A549 (cell line): ENCODE data around the gene TMTC1. TPM values are rescaled to one million over a fixed set of nuclear protein-coding genes. Genes with fewer than 3 reads are reported as not detected.

Source experiments
- ATAC-seq, 2 experiments: fragments of 200-7000 bp in 1 of 2; fragments of >200 bp in 1 of 2; cut with Nextera tagmentation in 1 of 2; cut with Tn5 transposase in 1 of 2; 3 replicates each; pipeline versions ENCODE4 v1.8.0 to v1.9.1; 2018 to 2020; ENCODE audit warnings: mild to moderate bottlenecking in 1 of 2, moderate library complexity in 1 of 2
- CTCF ChIA-PET: fragments of 300-600 bp; sonication (Branson Sonifier 250); formaldehyde crosslinking; extraction: SDS; loops from one replicate; lab custom pipeline; 2021; ENCODE audit warnings: antibody characterized with exemption, inconsistent platforms; lab: Yijun Ruan, JAX
- POLR2A ChIA-PET: fragments of 350-600 bp; formaldehyde crosslinking; extraction: SDS; loops from one replicate; lab custom pipeline; 2021; ENCODE audit warnings: antibody characterized with exemption, inconsistent platforms; lab: Yijun Ruan, JAX
- DNase-seq, 2 experiments: peaks; one replicate each; pipeline versions ENCODE4 v3.0.0 to v3.0.0-alpha.2; 2011 to 2016; ENCODE audit warnings: low read depth in 1 of 2, low spot score in 1 of 2
- FAIRE-seq: peaks from 2 replicates; lab custom pipeline; 2011; peaks lifted over from hg19 to GRCh38; lab: Jason Lieb, UNC
- H3K27ac ChIP-seq, 2 experiments: fragments of >200 bp; sonication (Bioruptor Twin); formaldehyde crosslinking; 3 replicates each; pipeline ENCODE4 v1.5.1; 2016 to 2017
- H3K4me1 ChIP-seq: fragments of >200 bp; sonication (Bioruptor Twin); formaldehyde crosslinking; 3 replicates; pipeline ENCODE4 v1.6.1; 2016
- H3K4me2 ChIP-seq: fragments of >200 bp; sonication (Bioruptor Twin); formaldehyde crosslinking; 3 replicates; pipeline ENCODE4 v1.6.1; 2016
- H3K4me3 ChIP-seq: fragments of >200 bp; sonication (Bioruptor Twin); formaldehyde crosslinking; 3 replicates; pipeline ENCODE4 v1.5.1; 2016
- H3K9me3 ChIP-seq: fragments of >200 bp; sonication (Bioruptor Twin); formaldehyde crosslinking; 3 replicates; pipeline ENCODE4 v1.6.1; 2016
- BCL3 ChIP-seq: fragments of >200 bp; sonication (Bioruptor Twin); formaldehyde crosslinking; IDR thresholded peaks from 3 replicates; pipeline ENCODE4 v1.6.1; 2016
- CHD2 ChIP-seq: fragments of 150-350 bp; IDR thresholded peaks from 2 replicates; pipeline ENCODE4 v1.6.1; 2014; ENCODE audit warnings: low read length; ENCODE audit not compliant: partially characterized antibody
- CHD4 ChIP-seq: fragments of 200-600 bp; sonication (generic); IDR thresholded peaks from 2 replicates; pipeline ENCODE4 v1.6.1; 2016; ENCODE audit warnings: antibody characterized with exemption, mild to moderate bottlenecking, borderline replicate concordance
- E2F6 ChIP-seq: IDR thresholded peaks from 2 replicates; pipeline ENCODE4 v1.6.1; 2012; ENCODE audit warnings: low read depth, borderline replicate concordance
- EHF ChIP-seq: fragments of 250-450 bp; sonication (Bioruptor Pico); IDR thresholded peaks from 2 replicates; pipeline ENCODE4 v1.5.0; 2020; ENCODE audit warnings: mild to moderate bottlenecking
- ELK1 ChIP-seq: fragments of 150-350 bp; IDR thresholded peaks from 2 replicates; pipeline ENCODE4 v1.6.1; 2014; ENCODE audit warnings: low read depth, mild to moderate bottlenecking, low read length
- EP300 ChIP-seq, 2 experiments: fragments of >200 bp; sonication (Bioruptor Twin); formaldehyde crosslinking; IDR thresholded peaks; 2 replicates in 1 of 2; 3 replicates in 1 of 2; pipeline ENCODE4 v1.6.1; 2016 to 2017
- ESRRA ChIP-seq: fragments of 150-350 bp; IDR thresholded peaks from 2 replicates; pipeline ENCODE4 v1.6.1; 2014; ENCODE audit warnings: mild to moderate bottlenecking, low read length, borderline replicate concordance
- FOSL2 ChIP-seq, 2 experiments: fragments of 450-650 bp in 1 of 2; fragments of >200 bp in 1 of 2; sonication (Bioruptor Twin) in 1 of 2; formaldehyde crosslinking; IDR thresholded peaks; 2 replicates each; pipeline versions ENCODE4 v1.5.0 to v1.6.1; 2016 to 2020; ENCODE audit warnings: mild to moderate bottlenecking in 1 of 2, moderate library complexity in 1 of 2
- FOXS1 ChIP-seq: fragments of 250-450 bp; sonication (Bioruptor Pico); IDR thresholded peaks from 2 replicates; pipeline ENCODE4 v1.5.0; 2020; ENCODE audit warnings: mild to moderate bottlenecking, moderate library complexity
- HDAC2 ChIP-seq: fragments of 200-600 bp; sonication (generic); IDR thresholded peaks from 2 replicates; pipeline ENCODE4 v1.6.1; 2016
- HES2 ChIP-seq: fragments of >200 bp; sonication (Bioruptor Twin); formaldehyde crosslinking; IDR thresholded peaks from 2 replicates; pipeline ENCODE4 v1.6.1; 2016
- HMGXB4 ChIP-seq: fragments of 250-450 bp; sonication (Bioruptor Pico); IDR thresholded peaks from 2 replicates; pipeline ENCODE4 v1.5.0; 2021; ENCODE audit warnings: mild to moderate bottlenecking, moderate library complexity, borderline replicate concordance
- HOXA7 ChIP-seq: fragments of 250-450 bp; sonication (Bioruptor Pico); IDR thresholded peaks from 2 replicates; pipeline ENCODE4 v1.5.0; 2020; ENCODE audit warnings: mild to moderate bottlenecking, moderate library complexity
- HOXB5 ChIP-seq: fragments of 250-450 bp; sonication (Bioruptor Pico); IDR thresholded peaks from 2 replicates; pipeline ENCODE4 v1.5.0; 2020; ENCODE audit warnings: mild to moderate bottlenecking, moderate library complexity
- JUNB ChIP-seq: fragments of >200 bp; sonication (Bioruptor Twin); formaldehyde crosslinking; IDR thresholded peaks from 2 replicates; pipeline ENCODE4 v1.6.1; 2016
- KDM1A ChIP-seq: fragments of 200-600 bp; sonication (generic); IDR thresholded peaks from 2 replicates; pipeline ENCODE4 v1.6.1; 2016; ENCODE audit warnings: low read depth, mild to moderate bottlenecking
- MAX ChIP-seq: IDR thresholded peaks from 2 replicates; pipeline ENCODE4 v1.6.1; 2012
- MYC ChIP-seq: IDR thresholded peaks from 2 replicates; pipeline ENCODE4 v1.6.1; 2012; ENCODE audit warnings: mild to moderate bottlenecking, inconsistent platforms, low read length, improper control_type of control experiment, borderline replicate concordance
- NFE2L2 ChIP-seq: fragments of 150-350 bp; conservative IDR thresholded peaks from 2 replicates; pipeline ENCODE4 v1.6.1; 2014; ENCODE audit warnings: low read length
- PHF8 ChIP-seq: fragments of 200-600 bp; sonication (generic); IDR thresholded peaks from 2 replicates; pipeline ENCODE4 v1.6.1; 2016; ENCODE audit warnings: low read depth, mild to moderate bottlenecking, antibody characterized with exemption, moderate library complexity, borderline replicate concordance
- RAD21 ChIP-seq, 2 experiments: fragments of >200 bp in 1 of 2; sonication (Bioruptor Twin) in 1 of 2; formaldehyde crosslinking in 1 of 2; IDR thresholded peaks in 1 of 2; conservative IDR thresholded peaks in 1 of 2; 2 replicates in 1 of 2; 3 replicates in 1 of 2; pipeline ENCODE4 v1.6.1; 2012 to 2018; ENCODE audit warnings: inconsistent platforms in 1 of 2
- RARB ChIP-seq: fragments of 250-450 bp; sonication (Bioruptor Pico); IDR thresholded peaks from 2 replicates; pipeline ENCODE4 v1.8.0; 2021; ENCODE audit warnings: mild to moderate bottlenecking, moderate library complexity
- RCOR1 ChIP-seq: fragments of 150-350 bp; IDR thresholded peaks from 2 replicates; pipeline ENCODE4 v1.6.1; 2014; ENCODE audit warnings: antibody characterized with exemption, low read length, low read depth
- SMC3 ChIP-seq: fragments of >200 bp; sonication (Bioruptor Twin); formaldehyde crosslinking; IDR thresholded peaks from 3 replicates; pipeline ENCODE4 v1.6.1; 2018; ENCODE audit warnings: inconsistent platforms
- ZFP36 ChIP-seq: fragments of 450-650 bp; IDR thresholded peaks from 2 replicates; pipeline ENCODE4 v1.6.1; 2014; ENCODE audit warnings: borderline replicate concordance; ENCODE audit not compliant: partially characterized antibody
- WGBS: methylation state at CpG from one replicate; pipeline ENCODE4 v1.1.6; 2017; ENCODE audit errors: missing lambda C conversion rate; 5-methylcytosine and 5-hydroxymethylcytosine counted together
- polyA plus RNA-seq, 4 experiments: library from polyadenylated mRNA; depleted of rRNA in 3 of 4; stranded (reverse); fragments of >200 nt; fragmentation: RNase III in 1 of 4; extraction: RNeasy Plus Mini Kit Qiagen cat#74134 plus additional on column Dnase treatment in 1 of 4; gene quantifications; 2 replicates in 3 of 4; 3 replicates in 1 of 4; pipeline ENCODE4 v1.2.3, GENCODE V29; 2011 to 2017

TMTC1 gene
- polyA plus RNA-seq, 2 of the 4 experiments (the other 2 are of a cell fraction), result 0.28 TPM; not detected in 1

- no peak overlapping the region for H3K4me3 ChIP-seq
- no peak overlapping the region for H3K4me2 ChIP-seq
- no peaks in the 10 kb centered on the region for H3K4me1 ChIP-seq
- TF ChIP-seq CHD2 (no peak), HMGXB4 (no peak), FOSL2 (IDR thresholded peaks at IDR 0.05) (no peak), FOSL2 (CRISPR knock-in tag; IDR thresholded peaks at IDR 0.05) (no peak), HOXA7 (CRISPR knock-in tag) (no peak), RAD21 (conservative IDR thresholded peaks at IDR 0.05 in 1 of 2, IDR thresholded peaks at IDR 0.05 in 1 of 2) (no peak), FOXS1 (no peak), MYC (no peak), HOXB5 (CRISPR knock-in tag) (no peak), RARB (CRISPR knock-in tag) (no peak), ZFP36 (no peak), CHD4 (no peak), HES2 (no peak), BCL3 (no peak)
- ChIA-PET POLR2A (no interaction called here), CTCF (interaction anchor here (1.3 kb wide), 1 partner anchor 921 kb away, joined by 3 read pairs; no protein-coding TSS in a partner anchor)
- no peak overlapping the region for H3K27ac ChIP-seq
- no peak for DNase-seq
- ATAC-seq, result no peak
- no peaks in the 10 kb centered on the region for H3K9me3 ChIP-seq
- WGBS, result 9% methylated on average over 7 of the region's 7 CpGs
- no peak for FAIRE-seq
Measured at GRCh38 chr12:29608581-29608980, 175.2 kb downstream of the TMTC1 start.

GRCh38 chr12:29599381-29599780 is 184.4 kb downstream of the TMTC1 start:
- Histone ChIP-seq H3K27ac (no peak overlapping the region), H3K4me2 (no peak overlapping the region), H3K4me3 (no peak overlapping the region), H3K4me1 (no peaks in the 10 kb centered on the region), H3K9me3 (no peaks in the 10 kb centered on the region)
- FAIRE-seq (no peak), DNase-seq (no peak), ATAC-seq (no peak)
- POLR2A ChIA-PET, result no interaction called here
- TF ChIP-seq HDAC2 (no peak), RCOR1 (no peak), JUNB (no peak)
- 5% methylated on average over 3 of the region's 3 CpGs for WGBS
- CTCF ChIA-PET, result interaction anchor here (0.6 kb wide), 1 partner anchor 26 kb away, joined by 3 read pairs; no protein-coding TSS in a partner anchor

GRCh38 chr12:29595071-29595755 is 188.5 kb downstream of the TMTC1 start:
- no peak for TF ChIP-seq EP300 (IDR thresholded peaks at IDR 0.05)
- no peak for TF ChIP-seq SMC3
- TF ChIP-seq NFE2L2, result no peak
- no peak for TF ChIP-seq MAX
- TF ChIP-seq PHF8, result no peak
- no peak for TF ChIP-seq EHF (CRISPR knock-in tag)
- TF ChIP-seq ELK1, result no peak
- TF ChIP-seq E2F6, result no peak
- no peak for TF ChIP-seq KDM1A
- TF ChIP-seq ESRRA, result no peak
- no peak for TF ChIP-seq HMGXB4
- TF ChIP-seq, all 56 proteins: peak for 0
- FAIRE-seq (no peak), ATAC-seq (no peak), DNase-seq (no peak)
- CTCF ChIA-PET, result no interaction called here
- Histone ChIP-seq H3K4me3 (no peak overlapping the region), H3K9me3 (no peaks in the 10 kb centered on the region; the same call in 2 of the 3 replicates), H3K4me2 (no peak overlapping the region), H3K4me1 (no peaks in the 10 kb centered on the region), H3K27ac (no peak overlapping the region)
- POLR2A ChIA-PET, result no interaction called here
- WGBS, result 0% methylated on average over 1 of the region's 1 CpG
